Activated CD4-positive, alpha-beta T cell treated with anti-CD3 and anti-CD28 coated beads, Interleukin-2, amount 50 U/mL, for 4 hours (primary cell): ENCODE measurements around the gene PHACTR1.
"Not testable (repeated sequence)": the region's sequence is repeated elsewhere in the genome, so short reads cannot be mapped to it uniquely, and the experiment has no call there.

ENCODE experiments used
- DNase-seq, 2 experiments: peaks; one replicate each; pipeline ENCODE4 v3.0.0-alpha.2; 2020

PHACTR1 gene

DNA sequence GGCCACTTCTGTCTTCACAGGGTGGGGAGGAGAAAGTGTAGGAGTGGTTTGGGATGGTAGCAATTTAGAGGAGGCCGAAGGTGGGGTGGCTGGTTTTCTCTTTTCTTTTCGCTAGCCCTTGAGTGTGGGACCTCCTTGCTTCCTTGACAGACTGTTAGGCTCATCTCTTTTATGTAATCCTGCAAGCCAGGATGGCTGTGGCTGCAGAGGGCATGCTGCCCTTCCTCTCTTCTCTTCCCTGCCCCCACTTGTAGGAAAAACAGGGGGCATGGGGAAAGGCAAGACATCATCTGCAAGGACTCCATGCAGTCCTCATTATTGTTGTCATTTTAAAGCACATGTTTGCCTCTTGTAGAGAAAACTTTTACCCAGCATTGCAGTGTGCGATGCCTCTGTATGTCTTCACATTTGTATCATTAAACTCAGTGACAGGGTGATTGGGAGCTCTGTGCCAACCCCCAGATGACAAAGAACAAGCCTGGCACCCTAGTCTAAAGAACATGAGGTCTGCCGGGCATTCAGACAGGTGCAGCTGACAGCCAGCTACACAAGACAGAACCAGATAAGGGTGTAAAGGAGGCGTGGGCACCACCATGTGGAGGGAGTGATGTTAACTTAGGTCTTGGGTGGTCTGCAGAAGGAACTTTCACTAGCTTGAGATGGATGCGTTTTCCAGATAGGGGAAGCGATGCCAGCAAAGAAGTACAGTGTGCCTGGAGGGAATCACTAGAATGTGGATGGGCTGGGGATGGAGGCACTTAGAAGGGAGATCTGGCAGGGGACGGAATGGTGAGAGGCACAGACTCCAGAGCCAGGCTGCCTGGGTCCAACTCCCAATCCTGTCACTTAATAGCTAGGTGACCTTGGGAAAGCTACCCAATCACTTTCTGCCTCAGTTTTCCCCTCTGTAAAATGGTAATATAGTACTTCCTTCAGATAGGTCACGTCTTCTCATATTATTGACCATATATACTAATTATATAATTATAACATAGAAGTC is 404.2 kb downstream of the PHACTR1 start:
- DNase-seq = no peak

DNA sequence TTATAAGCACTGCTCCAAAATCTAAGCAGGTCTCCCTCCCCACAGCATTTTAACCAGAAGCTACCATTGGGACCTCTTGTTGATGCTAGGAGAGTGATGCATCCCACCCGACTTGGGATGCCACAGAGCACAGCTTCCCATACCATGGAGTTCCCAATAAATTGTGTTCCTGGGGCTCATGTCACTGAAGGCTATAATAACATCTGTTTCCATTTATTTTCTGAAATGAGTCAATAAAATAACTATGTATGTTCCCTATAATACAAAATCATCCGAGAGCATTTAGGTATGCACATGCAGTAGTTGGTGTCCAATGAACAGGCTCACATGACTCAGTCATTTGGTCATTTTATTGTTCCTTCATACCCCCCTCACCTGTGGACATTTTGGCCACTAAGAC is 407.6 kb downstream of the PHACTR1 start:
- DNase-seq = no peak

DNA sequence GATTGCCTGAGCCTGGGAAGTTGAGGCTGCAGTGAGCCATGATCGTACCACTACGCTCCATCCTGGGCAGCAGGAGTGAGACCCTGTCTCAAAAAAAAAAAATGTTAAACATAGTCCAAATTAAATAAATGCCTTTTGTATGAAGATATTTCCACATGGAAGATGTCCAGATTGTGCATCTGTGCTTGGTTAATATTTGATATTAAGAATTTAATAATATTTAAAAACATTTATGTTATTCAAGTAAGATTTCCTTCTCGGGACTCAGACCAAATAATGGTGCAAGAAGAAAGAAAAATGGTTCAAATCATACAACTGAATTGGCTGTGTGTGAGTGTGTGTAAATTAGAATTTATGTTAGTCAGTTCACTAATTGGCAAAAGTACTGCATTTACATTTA is 409.3 kb downstream of the PHACTR1 start:
- no peak for DNase-seq

DNA sequence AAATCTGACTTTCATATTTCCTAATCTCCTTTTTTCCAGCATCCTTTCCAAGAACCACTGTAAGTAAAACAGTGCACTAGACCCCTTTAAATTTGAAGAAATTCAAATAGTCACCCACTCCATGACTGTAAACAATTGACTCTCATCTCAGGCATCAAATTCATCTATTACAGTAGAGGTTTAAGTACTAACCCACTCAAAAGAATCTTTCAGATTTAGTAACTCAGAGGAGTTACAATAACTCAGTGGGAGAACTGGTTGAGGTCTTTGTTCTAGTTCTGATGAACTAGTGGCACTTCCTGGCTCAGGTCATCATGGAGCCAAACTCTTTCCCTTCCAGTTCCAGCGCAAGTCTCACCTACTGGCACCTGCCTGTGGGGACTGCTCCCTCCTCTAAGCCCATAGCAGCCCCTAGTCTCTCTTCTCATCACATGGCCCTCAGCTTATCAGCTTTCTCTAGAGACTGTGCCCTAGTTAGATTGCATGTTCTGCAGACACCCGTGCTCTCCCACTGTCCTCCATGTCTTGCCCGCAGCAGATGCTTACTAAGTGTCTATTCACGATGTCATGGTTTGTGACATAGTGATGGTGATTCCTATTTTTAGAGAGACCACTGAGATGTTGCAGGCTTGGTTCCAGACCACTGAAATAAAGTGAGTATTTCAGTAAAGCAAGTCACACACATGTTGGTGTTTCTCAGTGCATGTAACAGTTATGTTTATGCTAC is 415.5 kb downstream of the PHACTR1 start:
- no peak for DNase-seq

DNA sequence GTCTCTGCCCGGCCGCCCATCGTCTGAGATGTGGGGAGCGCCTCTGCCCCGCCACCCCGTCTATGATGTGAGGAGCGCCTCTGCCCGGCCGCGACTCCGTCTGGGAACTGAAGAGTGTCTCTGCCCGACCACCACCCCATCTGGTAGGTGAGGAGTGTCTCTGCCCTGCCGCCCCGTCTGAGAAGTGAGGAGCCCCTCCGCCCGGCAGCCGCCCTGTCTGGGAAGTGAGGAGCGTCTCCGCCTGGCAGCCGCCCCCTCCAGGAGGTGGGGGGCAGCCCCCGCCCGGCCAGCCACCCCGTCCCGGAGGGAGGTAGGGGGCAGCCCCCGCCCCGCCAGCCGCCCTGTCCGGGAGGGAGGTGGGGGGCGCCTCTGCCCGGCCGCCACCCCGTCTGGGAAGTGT is 417.3 kb downstream of the PHACTR1 start:
- not testable (repeated sequence) for DNase-seq

DNA sequence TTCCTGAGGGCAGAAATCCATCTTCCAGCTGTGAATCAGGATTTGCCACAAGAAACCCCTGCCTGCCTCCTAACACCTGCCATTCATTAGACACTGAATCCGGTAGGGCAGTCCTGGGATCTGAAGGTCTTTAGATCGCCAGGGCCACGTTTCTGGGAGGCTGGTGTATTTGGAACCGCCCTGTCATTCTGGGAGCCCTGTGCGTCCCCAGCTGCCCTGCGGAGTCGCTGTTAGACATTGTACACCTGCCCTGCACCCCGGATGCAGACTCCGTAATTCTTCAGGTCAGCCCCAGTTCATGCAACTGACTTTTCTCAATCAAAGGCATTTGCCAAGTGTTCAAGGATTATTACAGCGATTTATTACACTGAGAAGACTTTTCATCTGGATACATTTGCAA is 418.6 kb downstream of the PHACTR1 start:
- DNase-seq = no peak

DNA sequence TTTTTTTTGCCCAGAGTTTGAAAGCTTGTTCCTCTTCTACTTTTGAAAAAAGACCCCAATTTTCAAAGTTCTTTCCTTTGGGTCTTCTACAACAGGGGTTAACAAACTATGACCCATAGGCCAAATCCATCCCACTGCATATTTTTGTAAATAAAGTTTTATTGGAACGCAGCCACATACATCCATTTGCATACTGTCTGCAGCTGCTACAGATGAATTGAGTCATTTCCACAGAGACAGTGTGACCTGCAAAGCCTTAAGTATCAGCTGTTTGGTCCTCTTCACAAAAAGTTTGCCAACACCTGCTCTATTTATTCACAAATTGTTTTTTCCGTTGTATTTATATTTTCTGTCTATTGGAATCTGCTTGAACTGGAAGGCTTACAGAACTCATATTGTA is 422.6 kb downstream of the PHACTR1 start:
- DNase-seq = no peak

DNA sequence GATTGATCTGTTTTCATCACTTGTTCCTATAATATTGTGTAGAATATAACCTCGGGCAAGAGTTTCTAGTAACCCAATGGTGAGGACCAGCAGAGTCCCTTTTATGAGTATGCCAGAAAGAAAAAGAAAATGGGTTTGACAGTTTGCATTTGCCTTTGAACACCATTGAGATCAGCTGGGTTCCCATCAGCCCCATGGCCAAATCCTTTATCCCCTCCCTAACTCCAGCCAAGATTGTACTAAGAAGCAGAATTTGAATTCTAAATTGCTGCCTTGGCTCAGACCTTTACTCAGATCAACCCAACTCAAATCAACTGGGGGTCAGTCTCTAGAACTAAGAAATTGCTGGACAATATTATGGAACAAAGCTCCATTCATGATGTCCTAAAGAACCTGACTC is 424.4 kb downstream of the PHACTR1 start:
- DNase-seq = no peak

DNA sequence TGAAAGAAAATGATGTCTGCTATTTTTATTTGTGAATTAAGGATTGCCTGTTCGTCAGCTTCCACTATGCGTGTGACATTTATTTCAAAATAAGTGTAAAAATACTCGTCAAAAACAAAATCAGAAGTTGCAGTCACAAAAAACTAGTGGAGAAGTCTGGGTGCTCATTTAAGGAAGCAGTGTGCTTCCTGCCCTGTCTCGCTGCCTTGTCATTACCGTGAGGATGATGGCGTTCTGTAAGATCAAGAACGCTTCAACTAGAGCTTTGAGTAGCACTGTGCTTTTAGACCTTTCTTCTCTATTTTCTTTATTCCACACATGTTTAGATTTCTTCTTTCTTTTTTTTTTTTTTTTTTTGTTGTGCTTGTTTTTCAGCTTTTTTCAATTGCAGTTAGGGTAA is 424.8 kb downstream of the PHACTR1 start:
- DNase-seq = no peak

DNA sequence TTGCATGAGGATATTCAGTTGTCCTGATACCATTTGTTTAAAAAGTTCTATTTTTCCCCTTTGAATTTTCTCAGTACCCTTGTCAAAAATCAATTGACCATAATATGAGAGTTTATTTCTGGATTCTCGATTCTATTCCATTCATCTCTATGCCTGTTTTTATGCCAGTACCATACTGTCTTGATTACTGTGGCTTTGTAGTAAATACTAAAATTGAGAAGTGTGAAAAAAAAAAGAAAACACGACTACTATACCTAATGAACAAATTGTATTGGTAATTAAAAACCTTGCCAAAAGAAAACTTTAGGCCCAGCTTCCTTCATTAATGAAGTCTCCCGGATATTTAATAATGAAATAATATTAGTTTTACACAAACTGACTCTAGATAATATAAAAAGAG is 426.0 kb downstream of the PHACTR1 start:
- no peak for DNase-seq

DNA sequence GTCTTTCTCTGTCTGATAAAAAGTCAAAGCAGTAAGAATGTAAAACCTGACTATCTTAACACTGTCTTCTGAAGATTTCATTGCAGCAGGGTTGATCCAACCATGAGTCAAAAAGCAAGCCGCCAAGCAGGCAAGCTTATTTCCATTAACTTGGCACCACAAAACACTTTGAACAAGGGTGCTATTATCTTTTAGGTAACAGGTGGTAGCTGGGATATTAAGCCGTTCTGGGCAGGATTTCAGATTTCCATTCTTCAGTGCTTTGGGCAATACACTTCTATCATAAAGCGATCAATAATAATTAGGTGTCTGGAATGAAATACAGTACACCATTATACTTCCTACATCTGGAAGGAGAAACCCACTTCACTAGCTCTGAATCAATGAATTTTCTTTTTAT is 429.9 kb downstream of the PHACTR1 start:
- DNase-seq = no peak

DNA sequence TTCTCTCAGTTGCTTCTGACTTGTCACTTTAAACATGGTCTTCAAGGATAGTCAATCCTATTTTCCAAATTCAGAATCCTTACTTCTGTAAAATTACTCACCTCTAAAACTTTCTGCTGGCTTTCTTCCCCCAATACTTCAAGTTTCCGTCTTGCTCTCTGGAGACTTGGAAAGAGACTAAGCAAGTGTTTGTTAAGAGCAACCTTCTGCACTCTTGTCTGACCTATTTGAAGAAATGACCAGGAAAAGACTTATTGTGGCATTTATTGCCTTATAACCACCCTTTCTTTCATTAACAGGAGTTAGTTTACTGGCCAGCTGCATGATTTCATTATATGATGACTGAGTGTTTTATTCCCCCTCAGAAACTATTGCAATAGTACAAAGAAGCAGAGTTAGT is 430.8 kb downstream of the PHACTR1 start:
- no peak for DNase-seq

DNA sequence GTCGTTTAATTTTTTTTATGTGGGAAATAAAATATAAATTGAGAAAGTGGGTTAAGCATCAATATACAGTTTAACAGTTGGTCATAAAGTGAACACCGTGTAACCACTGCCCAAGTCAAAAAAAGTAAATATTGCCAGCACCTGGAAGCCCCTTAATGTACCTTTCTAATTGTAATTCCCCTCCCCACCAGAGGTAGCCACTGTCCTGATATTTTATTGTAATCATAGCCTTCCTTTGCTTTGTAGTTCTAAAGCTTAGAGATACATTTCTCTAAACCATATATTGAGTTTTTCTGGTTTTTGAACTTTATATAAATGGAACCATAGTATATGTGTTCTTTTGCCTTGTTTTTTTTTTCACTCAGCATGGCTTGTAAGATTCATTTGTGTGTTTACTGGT is 431.2 kb downstream of the PHACTR1 start:
- no peak for DNase-seq

DNA sequence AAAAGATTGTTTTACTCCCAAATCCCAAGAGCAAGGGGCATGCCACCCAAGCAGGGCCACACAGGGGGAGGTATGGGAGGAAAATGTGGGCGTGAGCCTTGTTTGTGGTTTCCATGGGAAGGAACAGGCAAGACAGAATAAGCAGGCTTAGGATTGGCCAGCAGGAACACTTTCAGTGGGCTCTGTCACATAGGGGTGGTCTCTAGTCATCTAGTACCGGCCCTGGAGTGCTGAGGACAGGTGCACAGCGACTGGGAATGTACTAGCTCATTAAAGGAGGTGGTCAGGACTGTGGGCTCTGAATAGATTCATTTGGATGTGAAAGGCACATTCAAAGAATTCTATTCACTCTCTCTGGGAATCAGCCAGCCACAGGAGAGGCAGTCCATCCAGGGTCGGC is 436.2 kb downstream of the PHACTR1 start:
- DNase-seq = no peak

DNA sequence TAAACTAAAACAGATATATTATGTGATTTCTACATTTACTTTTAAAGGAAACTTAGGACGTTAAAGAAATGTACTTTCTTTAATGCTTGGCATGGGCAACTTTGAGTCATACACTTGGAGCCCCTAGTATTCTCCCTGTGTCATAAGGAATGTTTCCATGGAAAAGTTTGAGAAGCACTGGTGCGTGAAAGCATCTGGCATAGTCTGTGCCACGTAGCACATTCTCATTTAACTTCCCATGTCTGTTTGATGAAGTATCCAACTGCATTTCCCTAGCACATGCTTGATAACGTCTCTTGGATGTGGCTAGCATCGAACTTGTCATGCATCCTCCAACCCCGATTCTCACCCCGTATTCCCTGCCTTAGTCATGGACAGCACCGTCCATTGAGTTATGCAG is 439.8 kb downstream of the PHACTR1 start:
- DNase-seq = no peak

DNA sequence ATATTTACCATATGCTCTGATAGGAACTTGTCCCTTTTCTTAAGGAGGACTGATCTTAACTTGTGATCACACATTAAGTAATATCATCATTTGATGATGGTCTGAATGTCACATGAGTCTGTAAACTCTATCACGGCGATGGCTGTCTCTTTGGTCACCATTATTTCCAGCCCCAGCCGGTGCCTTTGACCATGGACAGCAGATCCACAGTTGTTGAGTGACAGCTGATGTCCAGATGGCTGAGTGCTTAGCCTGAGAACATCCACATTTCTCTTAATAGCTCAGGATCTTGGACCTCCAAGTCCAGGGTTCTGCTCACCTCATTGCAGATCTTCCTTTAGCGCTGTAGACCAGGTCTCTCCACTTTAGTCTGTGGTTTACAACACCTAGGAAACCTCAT is 440.7 kb downstream of the PHACTR1 start:
- DNase-seq = no peak

DNA sequence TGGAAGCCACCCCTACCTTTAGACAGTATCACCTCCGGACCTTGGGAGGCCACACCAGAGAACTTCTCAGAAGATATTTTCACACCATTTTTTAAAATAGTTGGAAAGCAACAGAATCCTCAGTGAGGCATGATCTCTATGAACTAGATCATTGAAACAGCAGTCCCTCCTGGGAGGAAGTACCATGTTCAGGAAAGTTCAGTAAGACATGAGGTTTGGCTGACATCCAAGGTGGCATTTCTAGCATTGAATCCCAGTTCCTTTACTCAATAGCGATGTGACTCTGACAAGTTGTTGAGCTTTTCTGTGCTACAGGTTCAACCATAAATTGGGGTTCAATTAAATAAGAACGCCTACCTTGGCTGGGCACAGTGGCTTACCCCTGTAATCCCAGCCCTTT is 442.7 kb downstream of the PHACTR1 start:
- no peak for DNase-seq

DNA sequence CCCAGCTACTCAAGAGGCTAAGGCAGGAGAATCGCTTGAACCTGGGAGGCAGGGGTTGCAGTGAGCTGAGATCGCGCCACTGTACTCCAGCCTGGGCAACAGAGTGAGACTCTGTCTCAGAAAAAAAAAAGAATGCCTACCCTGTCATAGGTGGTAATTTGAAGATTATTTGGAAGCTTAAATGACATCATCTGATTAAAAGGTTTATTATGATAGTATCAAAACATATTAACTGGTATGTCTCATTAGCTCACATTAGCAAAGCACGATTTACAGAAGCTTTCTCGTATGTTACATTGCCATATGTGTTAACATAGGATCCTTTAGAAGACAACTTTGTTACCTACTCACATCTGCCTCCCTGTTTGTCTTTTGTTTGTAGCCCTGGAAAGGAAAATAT is 443.3 kb downstream of the PHACTR1 start:
- not testable (repeated sequence) for DNase-seq

DNA sequence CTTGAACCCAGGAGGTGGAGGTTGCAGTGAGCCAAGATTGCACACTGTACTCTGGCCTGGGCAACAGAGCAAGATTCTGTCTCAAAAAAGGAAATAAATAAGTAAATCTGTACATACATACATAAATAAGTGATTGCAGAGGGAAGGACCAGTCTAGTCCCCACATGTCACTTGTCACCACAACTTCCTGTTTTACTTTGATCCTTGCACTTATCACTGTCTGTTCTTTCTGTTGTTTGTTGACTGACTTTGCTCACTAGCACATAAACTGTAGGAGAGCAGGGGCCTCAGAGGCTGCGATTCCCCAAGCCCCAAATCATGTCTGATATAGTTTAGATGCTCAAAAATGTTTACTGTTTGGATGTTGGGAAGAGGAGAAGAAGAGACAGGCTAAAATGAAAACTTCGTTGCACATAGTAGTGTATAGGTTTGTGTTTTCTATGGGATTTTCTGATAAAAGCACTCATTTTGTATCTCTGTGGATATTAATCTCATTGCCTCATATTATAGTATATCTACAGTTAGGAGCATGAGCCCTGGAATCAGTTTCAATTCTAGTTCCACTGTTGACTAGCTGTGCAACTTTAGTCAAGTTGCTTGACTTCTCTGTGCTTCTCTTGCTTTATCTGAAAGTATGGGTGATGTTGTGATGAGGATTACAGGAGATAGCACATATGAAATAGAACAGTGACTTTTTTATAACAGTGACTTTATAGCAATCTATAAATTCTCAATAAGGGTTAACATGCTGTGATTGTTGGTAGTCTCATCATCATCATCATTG is 446.8 kb downstream of the PHACTR1 start:
- no peak for DNase-seq

DNA sequence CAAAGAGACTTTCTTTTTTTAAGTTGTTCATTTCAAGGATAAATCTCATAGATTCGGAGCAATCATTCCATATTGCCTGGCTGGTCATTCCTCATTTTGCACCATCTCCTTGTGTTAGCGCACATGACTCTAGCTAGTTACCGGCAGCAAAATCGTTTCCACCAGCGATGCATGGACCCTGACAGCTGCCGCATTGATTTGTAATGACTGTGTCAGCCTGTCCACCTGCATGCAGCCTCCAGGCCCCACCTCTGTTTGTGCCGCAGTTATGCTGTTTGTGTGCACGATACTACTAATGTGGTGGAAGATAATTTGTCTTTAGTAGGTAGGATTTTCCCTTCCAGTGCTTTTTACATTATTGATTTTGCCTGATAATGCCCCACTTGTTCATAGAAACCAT is 447.7 kb downstream of the PHACTR1 start:
- no peak for DNase-seq

DNA sequence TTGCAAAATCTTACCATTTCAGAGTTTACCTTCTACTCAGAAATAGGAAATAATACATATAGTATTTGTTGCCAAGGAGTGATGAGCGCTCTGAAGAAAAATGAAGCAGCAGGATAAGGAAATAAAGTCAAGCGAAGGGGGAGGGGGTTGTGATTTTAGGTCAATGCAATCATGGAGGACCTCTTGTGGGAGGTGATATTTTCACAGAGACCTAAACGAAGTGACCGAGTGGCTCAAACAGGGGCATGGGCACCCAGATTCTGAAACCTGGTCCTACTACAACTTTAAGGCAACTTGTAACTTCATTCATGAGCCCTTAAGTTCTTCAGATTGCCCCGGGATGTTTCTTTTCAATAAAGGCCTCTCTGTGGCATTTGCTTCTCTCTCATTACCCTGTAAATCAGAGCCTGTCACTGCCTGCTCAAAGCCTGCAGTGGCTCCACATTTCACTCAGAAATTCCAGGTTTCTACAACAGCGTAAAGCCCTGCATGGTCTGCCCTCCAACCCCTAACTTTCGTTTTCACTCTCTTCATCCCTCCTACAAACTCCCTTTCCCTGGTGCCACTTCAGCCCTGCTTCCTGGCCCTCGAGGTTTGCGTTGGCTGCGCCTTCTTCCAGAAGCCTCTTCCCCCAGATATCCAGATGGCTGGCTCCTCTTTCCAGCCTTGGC is 449.1 kb downstream of the PHACTR1 start:
- DNase-seq = no peak

DNA sequence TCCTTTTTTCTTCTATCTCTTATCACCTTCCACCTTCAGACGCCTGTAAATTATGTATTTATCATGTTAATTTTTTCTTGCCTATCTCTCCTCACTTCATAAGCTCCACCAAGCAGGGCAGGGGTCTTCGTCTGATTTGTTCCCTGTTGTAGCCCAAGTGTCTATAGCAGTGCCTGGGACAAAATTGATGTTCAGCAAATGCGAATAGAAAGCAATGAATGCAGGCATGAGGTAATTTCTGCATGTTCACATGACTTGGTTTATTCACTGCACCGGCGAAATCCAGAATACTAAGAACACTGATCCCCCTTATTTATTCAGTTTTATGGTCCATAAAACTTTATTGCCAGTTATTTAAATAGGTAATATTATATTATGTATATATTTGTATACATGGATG is 449.7 kb downstream of the PHACTR1 start:
- no peak for DNase-seq

DNA sequence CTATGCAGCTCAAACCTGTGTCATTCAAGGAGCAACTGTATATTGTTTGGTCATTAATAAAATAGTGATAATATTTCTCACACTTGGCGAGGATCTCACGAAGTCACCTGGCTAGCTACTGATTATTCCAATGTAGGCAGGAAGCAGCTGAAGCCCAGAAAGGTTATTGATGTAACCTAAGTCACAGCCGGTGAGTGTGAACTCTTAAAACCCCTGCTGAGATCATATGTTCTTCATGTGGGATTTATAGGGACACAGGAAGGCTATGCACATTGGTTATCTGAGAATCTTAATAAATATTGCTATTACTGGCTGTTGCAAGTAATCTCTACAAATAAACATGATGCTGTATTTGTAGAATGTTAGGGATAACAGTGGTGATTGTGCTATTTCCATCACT is 450.3 kb downstream of the PHACTR1 start:
- DNase-seq = no peak
